IPS-18a (cell line): ENCODE measurements around the gene PIAS4.

Experiments used
- H3K27ac ChIP-seq: one replicate; pipeline ENCODE4 v1.5.1; 2013; ENCODE audit warnings: low read length
- H3K27me3 ChIP-seq: one replicate; pipeline ENCODE4 v1.6.1; 2013; ENCODE audit warnings: mild to moderate bottlenecking, low read length; ENCODE audit not compliant: control insufficient read depth, insufficient read depth
- H3K36me3 ChIP-seq: one replicate; pipeline ENCODE4 v1.6.1; 2013; ENCODE audit warnings: low read depth, low read length; ENCODE audit not compliant: control insufficient read depth
- H3K4me1 ChIP-seq: one replicate; pipeline ENCODE4 v1.6.1; 2013; ENCODE audit warnings: low read depth, low read length; ENCODE audit not compliant: control insufficient read depth
- H3K4me3 ChIP-seq: one replicate; pipeline ENCODE4 v1.5.1; 2013; ENCODE audit warnings: low read length
- H3K9ac ChIP-seq: one replicate; pipeline ENCODE4 v1.6.1; 2013; ENCODE audit warnings: mild to moderate bottlenecking, low read length, moderate library complexity
- H3K9me3 ChIP-seq: one replicate; pipeline ENCODE4 v1.6.1; 2013; ENCODE audit warnings: low read depth, low read length; ENCODE audit not compliant: control insufficient read depth

Gene PIAS4

GRCh38 chr19:4053423-4054324 is 46.1 kb downstream of the PIAS4 start:
- Histone ChIP-seq H3K9me3 (no peaks in the 10 kb centered on the region), H3K9ac (no peak overlapping the region), H3K4me3 (no peak overlapping the region), H3K36me3 (peaks cover 23% of the 10 kb centered on the region), H3K27ac (no peak overlapping the region), H3K27me3 (no peaks in the 10 kb centered on the region), H3K4me1 (no peaks in the 10 kb centered on the region)

- Histone ChIP-seq H3K27me3 (no peaks in the 10 kb centered on the region), H3K4me1 (no peaks in the 10 kb centered on the region), H3K4me3 (no peak overlapping the region), H3K36me3 (peaks cover 19% of the 10 kb centered on the region), H3K27ac (no peak overlapping the region), H3K9me3 (no peaks in the 10 kb centered on the region), H3K9ac (no peak overlapping the region)
These were observed 47.1 kb downstream of the PIAS4 start for GRCh38 chr19:4054441-4055208.

GRCh38 chr19:4055209-4055552 is 47.6 kb downstream of the PIAS4 start:
- no peaks in the 10 kb centered on the region for H3K27me3 ChIP-seq
- H3K9ac ChIP-seq = no peak overlapping the region
- H3K4me3 ChIP-seq = no peak overlapping the region
- H3K4me1 ChIP-seq = no peaks in the 10 kb centered on the region
- no peak overlapping the region for H3K27ac ChIP-seq
- no peaks in the 10 kb centered on the region for H3K9me3 ChIP-seq
- H3K36me3 ChIP-seq = peaks cover 18% of the 10 kb centered on the region

- Histone ChIP-seq H3K9ac (no peak overlapping the region), H3K36me3 (peaks cover 14% of the 10 kb centered on the region), H3K9me3 (no peaks in the 10 kb centered on the region), H3K4me1 (no peaks in the 10 kb centered on the region), H3K27me3 (no peaks in the 10 kb centered on the region), H3K27ac (no peak overlapping the region), H3K4me3 (no peak overlapping the region)
These were observed 50.6 kb downstream of the PIAS4 start for GRCh38 chr19:4057931-4058692.

GRCh38 chr19:4058693-4059452 is 51.3 kb downstream of the PIAS4 start:
- no peaks in the 10 kb centered on the region for H3K27me3 ChIP-seq
- no peaks in the 10 kb centered on the region for H3K9me3 ChIP-seq
- H3K36me3 ChIP-seq = peaks cover 6% of the 10 kb centered on the region
- H3K9ac ChIP-seq = no peak overlapping the region
- H3K4me1 ChIP-seq = peaks cover 5% of the 10 kb centered on the region
- H3K4me3 ChIP-seq = no peak overlapping the region
- H3K27ac ChIP-seq = no peak overlapping the region

GRCh38 chr19:4059453-4059871 is 51.9 kb downstream of the PIAS4 start:
- Histone ChIP-seq H3K9me3 (no peaks in the 10 kb centered on the region), H3K4me3 (no peak overlapping the region), H3K27me3 (no peaks in the 10 kb centered on the region), H3K4me1 (peaks cover 5% of the 10 kb centered on the region), H3K36me3 (peaks cover 5% of the 10 kb centered on the region), H3K9ac (no peak overlapping the region), H3K27ac (no peak overlapping the region)

GRCh38 chr19:4059891-4060620 is 52.5 kb downstream of the PIAS4 start:
- no peaks in the 10 kb centered on the region for H3K9me3 ChIP-seq

GRCh38 chr19:4060621-4061177 is 53.2 kb downstream of the PIAS4 start:
- no peak overlapping the region for H3K27ac ChIP-seq
- no peak overlapping the region for H3K9ac ChIP-seq
- peaks cover 5% of the 10 kb centered on the region for H3K4me1 ChIP-seq
- no peaks in the 10 kb centered on the region for H3K27me3 ChIP-seq
- H3K36me3 ChIP-seq = no peaks in the 10 kb centered on the region
- no peaks in the 10 kb centered on the region for H3K9me3 ChIP-seq
- H3K4me3 ChIP-seq = no peak overlapping the region

More at GRCh38 chr19:4059891-4060620, 52.5 kb downstream of the PIAS4 start:
- no peak overlapping the region for H3K9ac ChIP-seq
- no peaks in the 10 kb centered on the region for H3K36me3 ChIP-seq
- peaks cover 5% of the 10 kb centered on the region for H3K4me1 ChIP-seq
- H3K27ac ChIP-seq = no peak overlapping the region
- H3K27me3 ChIP-seq = no peaks in the 10 kb centered on the region
- no peak overlapping the region for H3K4me3 ChIP-seq

GRCh38 chr19:4061178-4061682 is 53.7 kb downstream of the PIAS4 start:
- H3K4me3 ChIP-seq = no peak overlapping the region
- H3K4me1 ChIP-seq = peaks cover 5% of the 10 kb centered on the region
- no peak overlapping the region for H3K9ac ChIP-seq
- H3K9me3 ChIP-seq = no peaks in the 10 kb centered on the region
- no peaks in the 10 kb centered on the region for H3K36me3 ChIP-seq
- no peaks in the 10 kb centered on the region for H3K27me3 ChIP-seq
- H3K27ac ChIP-seq = no peak overlapping the region

- Histone ChIP-seq H3K36me3 (no peaks in the 10 kb centered on the region), H3K9me3 (no peaks in the 10 kb centered on the region), H3K27ac (no peak overlapping the region), H3K9ac (no peak overlapping the region), H3K4me3 (no peak overlapping the region), H3K4me1 (peaks cover 5% of the 10 kb centered on the region), H3K27me3 (peaks cover under 1% of the 10 kb centered on the region)
These were observed 54.3 kb downstream of the PIAS4 start for GRCh38 chr19:4061683-4062418.
